Choroid plexus epithelial cell (primary cell): ENCODE measurements around the gene AKAP13.

Experiments used
- DNase-seq: peaks from one replicate; pipeline ENCODE4 v3.0.0-alpha.2; 2010; ENCODE audit warnings: low read depth
- H3K4me3 ChIP-seq: 2 replicates; pipeline ENCODE4 v1.5.1; 2011; ENCODE audit warnings: low read depth, mild to moderate bottlenecking, control low read depth, low read length, moderate library complexity
- TF ChIP-seq, protein P1 (sequence below): conservative IDR thresholded peaks from 2 replicates; pipeline ENCODE4 v1.5.1; 2011; ENCODE audit warnings: low read depth, mild to moderate bottlenecking, control low read depth, inconsistent platforms, low read length, moderate library complexity

AKAP13 gene

DNA sequence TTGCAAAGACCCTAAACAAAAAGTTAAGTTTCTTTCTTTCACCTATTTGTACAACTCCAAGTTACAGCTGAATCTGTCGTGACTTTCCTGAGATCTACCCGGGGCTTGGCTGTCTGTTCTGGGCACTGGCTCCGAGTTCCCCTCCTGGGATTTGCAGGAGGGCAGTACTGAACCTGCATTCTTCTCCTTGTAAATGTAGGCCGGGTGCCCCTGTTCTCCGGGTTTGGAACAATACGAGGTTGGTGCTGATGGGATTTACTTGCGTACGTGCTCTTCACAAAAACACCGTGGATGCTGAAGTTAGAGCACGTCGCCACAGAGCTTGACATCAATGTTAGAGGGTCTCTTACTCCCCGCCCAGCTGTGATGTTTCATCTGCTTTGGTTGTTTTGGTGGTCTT, 366.2 kb downstream of the AKAP13 start:
- DNase-seq: no peak
- no peak overlapping the region for H3K4me3 ChIP-seq
- TF ChIP-seq, protein P1, sequence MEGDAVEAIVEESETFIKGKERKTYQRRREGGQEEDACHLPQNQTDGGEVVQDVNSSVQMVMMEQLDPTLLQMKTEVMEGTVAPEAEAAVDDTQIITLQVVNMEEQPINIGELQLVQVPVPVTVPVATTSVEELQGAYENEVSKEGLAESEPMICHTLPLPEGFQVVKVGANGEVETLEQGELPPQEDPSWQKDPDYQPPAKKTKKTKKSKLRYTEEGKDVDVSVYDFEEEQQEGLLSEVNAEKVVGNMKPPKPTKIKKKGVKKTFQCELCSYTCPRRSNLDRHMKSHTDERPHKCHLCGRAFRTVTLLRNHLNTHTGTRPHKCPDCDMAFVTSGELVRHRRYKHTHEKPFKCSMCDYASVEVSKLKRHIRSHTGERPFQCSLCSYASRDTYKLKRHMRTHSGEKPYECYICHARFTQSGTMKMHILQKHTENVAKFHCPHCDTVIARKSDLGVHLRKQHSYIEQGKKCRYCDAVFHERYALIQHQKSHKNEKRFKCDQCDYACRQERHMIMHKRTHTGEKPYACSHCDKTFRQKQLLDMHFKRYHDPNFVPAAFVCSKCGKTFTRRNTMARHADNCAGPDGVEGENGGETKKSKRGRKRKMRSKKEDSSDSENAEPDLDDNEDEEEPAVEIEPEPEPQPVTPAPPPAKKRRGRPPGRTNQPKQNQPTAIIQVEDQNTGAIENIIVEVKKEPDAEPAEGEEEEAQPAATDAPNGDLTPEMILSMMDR: no peak

DNA sequence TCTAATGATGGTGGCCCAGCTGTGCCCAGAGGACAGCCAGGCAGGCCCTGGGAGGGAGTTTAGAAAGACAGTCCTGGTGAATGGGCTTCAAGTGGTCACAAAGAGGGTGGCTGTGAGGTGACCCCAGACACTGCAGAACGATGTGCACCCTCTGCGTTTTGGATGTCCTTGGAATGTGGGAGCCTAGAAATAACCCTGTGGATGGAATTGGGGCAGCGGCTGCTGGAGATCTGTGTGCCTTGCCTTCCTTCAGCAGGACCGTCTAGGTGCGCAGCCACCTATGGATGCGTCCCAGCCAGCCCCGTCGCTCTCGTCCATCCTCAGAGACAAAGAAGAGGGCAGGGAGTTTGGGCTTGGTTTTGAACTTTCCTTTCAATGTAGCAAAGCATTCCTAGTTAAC, 367.8 kb downstream of the AKAP13 start:
- H3K4me3 ChIP-seq: no peak overlapping the region
- TF ChIP-seq, protein P1: no peak
- no peak for DNase-seq

GRCh38 chr15:85748729-85749128, 368.3 kb downstream of the AKAP13 start:
- TF ChIP-seq, protein P1: no peak
- no peak for DNase-seq
- H3K4me3 ChIP-seq: no peak overlapping the region

- no peak overlapping the region for H3K4me3 ChIP-seq
- TF ChIP-seq, protein P1: no peak
- DNase-seq: peak; percentile 37
Measured at GRCh38 chr15:85749261-85750151, 369.1 kb downstream of the AKAP13 start.

DNA sequence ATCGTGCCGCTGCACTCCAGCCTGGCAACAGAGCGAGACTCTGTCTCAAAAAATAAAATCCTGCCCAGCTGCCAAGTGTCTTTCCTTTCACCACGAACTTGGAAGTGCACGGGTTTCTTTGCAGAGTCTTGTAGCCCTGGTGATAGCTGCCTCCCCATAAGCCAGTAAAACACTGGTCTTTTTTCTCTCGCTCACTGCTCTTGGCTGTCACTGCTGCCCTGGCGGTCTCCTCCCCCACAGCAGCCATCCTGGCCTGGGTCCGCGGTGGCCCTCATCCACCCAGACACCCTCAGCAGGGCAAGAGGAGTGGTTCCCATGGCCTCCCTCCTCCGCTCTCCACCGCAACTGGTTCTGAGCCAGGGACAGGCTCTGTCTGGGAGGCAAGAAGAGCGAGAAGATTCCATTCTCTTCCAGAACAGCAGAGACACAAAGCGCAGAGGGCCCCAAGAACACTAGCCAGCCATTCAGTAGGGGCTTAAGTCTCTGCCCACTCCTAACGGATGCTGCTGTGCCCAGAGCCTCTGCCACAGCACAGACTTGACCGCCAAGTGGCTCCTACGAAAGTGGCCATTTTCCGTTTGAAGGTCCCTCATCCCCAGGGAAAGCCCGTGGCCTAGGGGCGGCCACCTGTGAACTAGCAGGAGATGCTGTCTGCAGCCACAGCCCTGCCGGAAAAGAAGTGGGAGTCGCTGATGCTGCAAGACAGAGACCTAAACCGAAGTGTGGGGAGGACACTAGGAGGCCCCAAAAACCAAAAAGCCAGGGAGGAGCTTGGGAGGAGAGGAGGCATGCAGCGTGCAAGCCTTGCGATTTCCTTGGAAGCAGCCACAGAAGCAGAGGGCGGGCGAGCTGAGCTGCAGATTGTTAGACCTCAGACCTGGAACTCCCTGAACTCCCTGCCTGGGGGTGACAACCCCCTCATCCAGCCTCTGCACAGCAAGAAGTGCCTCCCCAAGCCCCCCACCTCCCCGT, 370.2 kb downstream of the AKAP13 start:
- DNase-seq: peak; percentile 57
- no peak overlapping the region for H3K4me3 ChIP-seq
- TF ChIP-seq, protein P1: no peak

GRCh38 chr15:85751291-85752123, 371.1 kb downstream of the AKAP13 start:
- TF ChIP-seq, protein P1: no peak
- no peak overlapping the region for H3K4me3 ChIP-seq
- DNase-seq: no peak
